ENCODE data around the gene PARD3B.

DNA sequence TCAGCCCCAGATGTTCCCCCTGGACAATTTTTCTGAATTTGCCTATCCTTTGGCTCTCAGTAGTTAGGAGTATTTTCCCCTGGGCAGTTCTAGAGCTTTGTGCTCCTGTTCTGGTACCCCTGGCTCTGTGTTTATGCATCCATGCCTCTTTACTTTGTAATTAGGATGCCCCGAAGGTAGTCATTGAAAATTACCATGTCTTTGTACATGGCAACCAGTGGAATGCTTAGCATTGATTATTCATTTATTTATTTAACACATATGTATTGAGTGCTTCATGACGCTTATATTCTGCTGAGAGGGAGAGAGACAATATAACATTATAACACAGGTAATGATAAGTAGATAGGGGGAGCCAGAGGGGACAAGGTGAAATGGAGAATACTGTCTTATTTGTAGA is 346.5 kb downstream of the PARD3B start:
- TF ChIP-seq POLR2A (IDR thresholded peaks at IDR 0.05) (no peak), POLR2AphosphoS5 (IDR thresholded peaks at IDR 0.05) (no peak)
- TF ChIP-seq, protein P1, sequence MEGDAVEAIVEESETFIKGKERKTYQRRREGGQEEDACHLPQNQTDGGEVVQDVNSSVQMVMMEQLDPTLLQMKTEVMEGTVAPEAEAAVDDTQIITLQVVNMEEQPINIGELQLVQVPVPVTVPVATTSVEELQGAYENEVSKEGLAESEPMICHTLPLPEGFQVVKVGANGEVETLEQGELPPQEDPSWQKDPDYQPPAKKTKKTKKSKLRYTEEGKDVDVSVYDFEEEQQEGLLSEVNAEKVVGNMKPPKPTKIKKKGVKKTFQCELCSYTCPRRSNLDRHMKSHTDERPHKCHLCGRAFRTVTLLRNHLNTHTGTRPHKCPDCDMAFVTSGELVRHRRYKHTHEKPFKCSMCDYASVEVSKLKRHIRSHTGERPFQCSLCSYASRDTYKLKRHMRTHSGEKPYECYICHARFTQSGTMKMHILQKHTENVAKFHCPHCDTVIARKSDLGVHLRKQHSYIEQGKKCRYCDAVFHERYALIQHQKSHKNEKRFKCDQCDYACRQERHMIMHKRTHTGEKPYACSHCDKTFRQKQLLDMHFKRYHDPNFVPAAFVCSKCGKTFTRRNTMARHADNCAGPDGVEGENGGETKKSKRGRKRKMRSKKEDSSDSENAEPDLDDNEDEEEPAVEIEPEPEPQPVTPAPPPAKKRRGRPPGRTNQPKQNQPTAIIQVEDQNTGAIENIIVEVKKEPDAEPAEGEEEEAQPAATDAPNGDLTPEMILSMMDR (IDR thresholded peaks at IDR 0.05): no peak

All from transverse colon (tissue), 4 donors.